ENCODE results near the gene GPR173. TPM values are rescaled to one million over a fixed set of nuclear protein-coding genes. Genes with fewer than 3 reads are reported as not detected.

GPR173 gene
- total RNA-seq, 2 donors from 2014 or later, result not detected

GRCh38 chrX:53125506-53125905 is 76.9 kb downstream of the GPR173 start:
- Mint-ChIP-seq H3K27ac (no peak overlapping the region), H3K9me3 (no peaks in the 10 kb centered on the region), H3K27me3 (peaks cover 0 to 4% of the 10 kb centered on the region in 2 donors), H3K4me1 (ENCODE audit: low read depth in 2 of 2) (peaks cover 0 to 19% of the 10 kb centered on the region in 2 donors), H3K4me3 (no peak overlapping the region), H3K36me3 (no peaks in the 10 kb centered on the region)
- ATAC-seq (no peak), DNase-seq (ENCODE audit: low spot score) (no peak)

DNA sequence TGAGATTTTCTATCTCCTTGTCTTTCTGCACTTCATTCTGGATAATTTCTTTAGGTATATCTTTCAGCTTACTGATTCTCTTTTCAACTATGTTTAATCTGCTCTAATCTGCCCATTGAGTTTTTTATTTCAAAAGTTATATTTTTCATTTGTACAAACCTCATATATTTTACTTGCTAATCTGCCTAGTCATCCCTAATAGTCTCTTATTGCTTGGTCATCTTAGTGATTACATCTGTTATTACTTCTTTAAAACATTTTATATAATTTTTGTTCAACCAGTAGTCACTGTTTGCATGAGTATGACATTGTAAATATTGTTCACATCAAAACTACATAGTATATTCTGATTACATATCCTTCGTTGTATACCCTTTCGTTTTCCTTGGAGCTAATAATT is 77.8 kb downstream of the GPR173 start:
- no peak overlapping the region for H3K4me3 Mint-ChIP-seq
- H3K27me3 Mint-ChIP-seq, result peaks cover 0 to 6% of the 10 kb centered on the region in 2 donors
- peaks cover 0 to 19% of the 10 kb centered on the region in 2 donors for H3K4me1 Mint-ChIP-seq (ENCODE audit: low read depth in 2 of 2)
- no peak overlapping the region for H3K27ac Mint-ChIP-seq
- no peaks in the 10 kb centered on the region for H3K36me3 Mint-ChIP-seq
- DNase-seq (ENCODE audit: low spot score) (no peak), ATAC-seq (no peak)
- H3K9me3 Mint-ChIP-seq, result no peaks in the 10 kb centered on the region

DNA sequence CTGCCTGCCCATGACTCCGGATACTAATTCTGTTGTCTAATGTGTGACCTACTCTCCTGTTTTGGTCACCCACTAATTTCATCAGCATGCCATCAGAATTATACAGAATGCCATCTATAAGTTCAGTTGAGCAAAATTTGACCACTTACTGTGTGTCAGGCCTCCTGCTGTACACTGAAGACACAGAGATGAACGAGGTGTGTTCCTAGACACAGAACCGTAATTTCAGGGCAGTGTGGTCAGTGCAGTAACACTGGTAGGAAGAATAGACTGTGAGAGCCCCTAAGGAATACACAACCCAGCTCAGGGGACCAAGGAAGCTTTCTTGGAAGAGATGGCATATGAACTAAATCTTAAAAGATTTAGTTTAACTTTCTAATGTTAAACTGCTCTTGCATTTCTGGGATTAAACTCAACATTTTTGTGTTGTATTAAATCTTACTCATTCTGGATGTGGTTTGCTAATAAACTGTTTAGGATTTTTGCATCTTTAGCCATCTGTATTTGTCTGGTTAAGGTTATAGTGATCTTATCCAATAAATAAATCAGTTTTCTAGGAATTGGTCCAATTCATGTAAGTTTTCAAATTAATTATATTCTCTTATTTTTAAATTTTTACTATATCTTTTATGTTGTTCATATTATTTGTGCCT is 79.6 kb downstream of the GPR173 start:
- DNase-seq (ENCODE audit: low spot score) (no peak), ATAC-seq (no peak)
- Mint-ChIP-seq H3K4me3 (no peak overlapping the region), H3K27ac (no peak overlapping the region), H3K27me3 (peaks cover 0 to 6% of the 10 kb centered on the region in 2 donors), H3K4me1 (ENCODE audit: low read depth in 2 of 2) (peaks cover 0 to 19% of the 10 kb centered on the region in 2 donors), H3K9me3 (no peaks in the 10 kb centered on the region), H3K36me3 (no peaks in the 10 kb centered on the region)

Other genes starting within 250 kb of the GPR173 start
- gene XAGE5, start 237.5 kb upstream of the GPR173 start, total RNA-seq, result not detected
- not detected for gene XAGE3, start 180.7 kb upstream of the GPR173 start, total RNA-seq
- gene FAM156B, start 151.5 kb upstream of the GPR173 start, total RNA-seq, result 10 to 100 TPM in 1 of 2 donors, 1 to 10 TPM in 1; 4.7 to 36.1 TPM
- 10 to 100 TPM; 24.8 to 41.5 TPM for gene FAM156A, start 90.3 kb upstream of the GPR173 start, total RNA-seq
- gene TSPYL2, start 33.6 kb downstream of the GPR173 start, total RNA-seq, result 10 to 100 TPM; 17.6 to 35.8 TPM
- 10 to 100 TPM in 1 of 2 donors, 1 to 10 TPM in 1; 5.7 to 17.6 TPM for gene KANTR, start 45.4 kb downstream of the GPR173 start, total RNA-seq
- gene KDM5C, start 176.4 kb downstream of the GPR173 start, total RNA-seq, result 100 to 1,000 TPM; 129 to 197 TPM
- under 1 TPM; 0.48 to 0.86 TPM for gene IQSEC2, start 232.8 kb downstream of the GPR173 start, total RNA-seq